ENCODE data around the gene ETFA. TPM values are rescaled to one million over a fixed set of nuclear protein-coding genes. Genes with fewer than 3 reads are reported as not detected.

The ETFA gene
- total RNA-seq, 4 donors from 2014 or later, result 65.8 to 195 (median 159) TPM

GRCh38 chr15:76229266-76229665, 82.0 kb downstream of the ETFA start:
- intact Hi-C loops (cut with DNase I; ENCODE audit: low total_unique reads) (no loop called here), in situ Hi-C loops (cut with MboI; ENCODE audit: low pct_ligation_motif_present in 1 of 4, low pct_unique_long_range_greater_than_20kb in 1 of 4, low sequenced_read_pairs in 3 of 4) (no loop called here)
- TF ChIP-seq POLR2AphosphoS5 (IDR thresholded peaks at IDR 0.05) (no peak), CTCF (IDR thresholded peaks at IDR 0.05) (no peak), EP300 (IDR thresholded peaks at IDR 0.05; ENCODE audit: low read depth) (no peak), POLR2A (IDR thresholded peaks at IDR 0.05) (no peak)
- H3K36me3 ChIP-seq, result peaks cover 0 to 21% (median 9%) of the 10 kb centered on the region in 4 donors
- no peaks in the 10 kb centered on the region for H3K27me3 ChIP-seq
- DNase-seq, result no peak
- H3K4me3 ChIP-seq, result no peak overlapping the region
- no peak overlapping the region for H3K27ac ChIP-seq
- no peaks in the 10 kb centered on the region for H3K9me3 ChIP-seq
- no peaks in the 10 kb centered on the region for H3K4me1 ChIP-seq
- WGBS, 2 donors (ENCODE audit: low coverage in 1 of 2), result 96 to 100% methylated on average over 1 of the region's 1 CpG

GRCh38 chr15:76223521-76223920, 87.7 kb downstream of the ETFA start:
- no peak for DNase-seq
- intact Hi-C loops (cut with DNase I; ENCODE audit: low total_unique reads) (no loop called here), in situ Hi-C loops (cut with MboI; ENCODE audit: low pct_ligation_motif_present in 1 of 4, low pct_unique_long_range_greater_than_20kb in 1 of 4, low sequenced_read_pairs in 3 of 4) (no loop called here)
- 86 to 87% methylated on average over 2 of the region's 2 CpGs for WGBS, 2 donors (ENCODE audit: low coverage in 1 of 2)
- H3K4me3 ChIP-seq, result no peak overlapping the region
- H3K27me3 ChIP-seq, result no peaks in the 10 kb centered on the region
- TF ChIP-seq POLR2AphosphoS5 (IDR thresholded peaks at IDR 0.05) (no peak), CTCF (IDR thresholded peaks at IDR 0.05) (no peak), EP300 (IDR thresholded peaks at IDR 0.05; ENCODE audit: low read depth) (no peak), POLR2A (IDR thresholded peaks at IDR 0.05) (no peak)
- H3K36me3 ChIP-seq, result peaks cover 0 to 17% (median 7%) of the 10 kb centered on the region in 4 donors
- H3K27ac ChIP-seq, result no peak overlapping the region
- peaks cover 0 to 14% (median 0%) of the 10 kb centered on the region in 4 donors for H3K4me1 ChIP-seq
- no peaks in the 10 kb centered on the region for H3K9me3 ChIP-seq

- Histone ChIP-seq H3K4me1 (peaks cover 0 to 24% (median 4%) of the 10 kb centered on the region in 4 donors), H3K27ac (no peak overlapping the region), H3K27me3 (no peaks in the 10 kb centered on the region), H3K4me3 (no peak overlapping the region), H3K9me3 (no peaks in the 10 kb centered on the region), H3K36me3 (peaks cover 0 to 17% (median 6%) of the 10 kb centered on the region in 4 donors)
- intact Hi-C loops (cut with DNase I; ENCODE audit: low total_unique reads), result no loop called here
- no peak for DNase-seq
- WGBS, 2 donors (ENCODE audit: low coverage in 1 of 2), result 87 to 93% methylated on average over 4 of the region's 4 CpGs
- TF ChIP-seq CTCF (IDR thresholded peaks at IDR 0.05) (no peak), POLR2A (IDR thresholded peaks at IDR 0.05) (no peak), EP300 (IDR thresholded peaks at IDR 0.05; ENCODE audit: low read depth) (no peak), POLR2AphosphoS5 (IDR thresholded peaks at IDR 0.05) (no peak)
- in situ Hi-C loops (cut with MboI; ENCODE audit: low pct_ligation_motif_present in 1 of 4, low pct_unique_long_range_greater_than_20kb in 1 of 4, low sequenced_read_pairs in 3 of 4), result no loop called here
Observed at GRCh38 chr15:76222159-76222558, 89.1 kb downstream of the ETFA start.

- intact Hi-C loops (cut with DNase I; ENCODE audit: low total_unique reads), result no loop called here
- 72 to 89% methylated on average over 1 of the region's 1 CpG for WGBS, 2 donors (ENCODE audit: low coverage in 1 of 2)
- no peaks in the 10 kb centered on the region for H3K9me3 ChIP-seq
- H3K4me3 ChIP-seq, result no peak overlapping the region
- H3K27me3 ChIP-seq, result no peaks in the 10 kb centered on the region
- DNase-seq, result no peak
- TF ChIP-seq POLR2AphosphoS5 (IDR thresholded peaks at IDR 0.05) (no peak), POLR2A (IDR thresholded peaks at IDR 0.05) (no peak), EP300 (IDR thresholded peaks at IDR 0.05; ENCODE audit: low read depth) (no peak), CTCF (IDR thresholded peaks at IDR 0.05) (no peak)
- H3K36me3 ChIP-seq, result peaks cover 0 to 17% (median 6%) of the 10 kb centered on the region in 4 donors
- peaks cover 0 to 27% (median 4%) of the 10 kb centered on the region in 4 donors for H3K4me1 ChIP-seq
- in situ Hi-C loops (cut with MboI; ENCODE audit: low pct_ligation_motif_present in 1 of 4, low pct_unique_long_range_greater_than_20kb in 1 of 4, low sequenced_read_pairs in 3 of 4), result no loop called here
- no peak overlapping the region for H3K27ac ChIP-seq
Observed at GRCh38 chr15:76221085-76221767, 90.0 kb downstream of the ETFA start.
